Measurements from ENCODE around the gene KIAA1328.

- TF ChIP-seq EP300 (IDR thresholded peaks at IDR 0.05) (no peak), CTCF (IDR thresholded peaks at IDR 0.05) (no peak), POLR2AphosphoS5 (IDR thresholded peaks at IDR 0.05) (no peak), POLR2A (IDR thresholded peaks at IDR 0.05) (no peak)
Measured at GRCh38 chr18:37160038-37160820, 331.3 kb downstream of the KIAA1328 start.

Data from upper lobe of left lung (tissue), 4 donors.